Panc1 (cell line): ENCODE data around the gene DYNLT1. TPM values are rescaled to one million over a fixed set of nuclear protein-coding genes. Genes with fewer than 3 reads are reported as not detected.
"Not testable (repeated sequence)": the region's sequence is repeated elsewhere in the genome, so short reads cannot be mapped to it uniquely, and the experiment has no call there.

Experiments
- ATAC-seq: fragments of 200-7000 bp; cut with Tn5 transposase; 2 replicates; pipeline ENCODE4 v1.9.1; 2020; ENCODE audit warnings: mild to moderate bottlenecking, moderate library complexity
- BruUV-seq: library from RNA; stranded (reverse); fragments of 400-500 nt; replicated peaks from 2 replicates; lab custom pipeline; 2021; lab: Mats Ljungman, UMichigan
- CTCF ChIA-PET: fragments of 300-600 bp; sonication (Branson Sonifier 250); formaldehyde crosslinking; loops from one replicate; lab custom pipeline; 2022; ENCODE audit warnings: antibody characterized with exemption; lab: Charles Lee
- POLR2A ChIA-PET: fragments of 300-600 bp; sonication (Branson Sonifier 250); formaldehyde crosslinking; loops from one replicate; lab custom pipeline; 2022; ENCODE audit warnings: antibody characterized with exemption; lab: Charles Lee
- DNase-seq: peaks from one replicate; pipeline ENCODE4 v3.0.0-alpha.2; 2010; ENCODE audit warnings: low read depth, low spot score
- H3K27ac ChIP-seq: 2 replicates; pipeline ENCODE4 v1.5.1; 2011; ENCODE audit warnings: mild to moderate bottlenecking, low read length, inconsistent platforms
- H3K27me3 ChIP-seq: fragments of 200-500 bp; sonication (Bioruptor generic); 2 replicates; pipeline ENCODE4 v1.6.0; 2014; ENCODE audit warnings: low read length, inconsistent platforms; ENCODE audit not compliant: control insufficient read depth, insufficient read depth
- H3K36me3 ChIP-seq: fragments of 200-500 bp; sonication (Bioruptor generic); 2 replicates; pipeline ENCODE4 v1.5.1; 2014; ENCODE audit warnings: inconsistent platforms, mild to moderate bottlenecking, low read length, moderate library complexity; ENCODE audit not compliant: control insufficient read depth, insufficient read depth
- H3K4me1 ChIP-seq: 2 replicates; pipeline ENCODE4 v1.5.1; 2011; ENCODE audit warnings: inconsistent platforms, mild to moderate bottlenecking, low read length, moderate library complexity; ENCODE audit not compliant: control insufficient read depth, insufficient read depth
- H3K4me3 ChIP-seq, 2 experiments: 2 replicates each; pipeline ENCODE4 v1.5.1; 2011 to 2012; ENCODE audit warnings: low read depth in 2 of 2, low read length in 2 of 2, mild to moderate bottlenecking in 2 of 2, inconsistent platforms in 1 of 2, moderate library complexity in 1 of 2
- H3K9me3 ChIP-seq: fragments of 200-500 bp; sonication (Bioruptor generic); 2 replicates; pipeline ENCODE4 v1.5.1; 2014; ENCODE audit warnings: low read depth, mild to moderate bottlenecking, inconsistent platforms, low read length, moderate library complexity; ENCODE audit not compliant: control insufficient read depth, insufficient read depth
- CTCF ChIP-seq: fragments of 450-650 bp; IDR thresholded peaks from 2 replicates; pipeline ENCODE4 v1.5.1; 2017; ENCODE audit warnings: mild to moderate bottlenecking
- POLR2AphosphoS5 ChIP-seq: IDR thresholded peaks from 2 replicates; pipeline ENCODE4 v1.6.1; 2012; ENCODE audit warnings: mild to moderate bottlenecking, low read depth, low read length, moderate library complexity
- REST ChIP-seq, 2 experiments: IDR thresholded peaks; 2 replicates each; pipeline ENCODE4 v1.6.1; 2011 to 2012; ENCODE audit warnings: low read depth in 2 of 2, control low read depth in 1 of 2, low read length in 1 of 2, mild to moderate bottlenecking in 1 of 2, moderate library complexity in 1 of 2; ENCODE audit not compliant: insufficient read depth in 1 of 2
- SIN3A ChIP-seq: IDR thresholded peaks from 2 replicates; pipeline ENCODE4 v1.6.1; 2012; ENCODE audit warnings: low read depth, mild to moderate bottlenecking, low read length, moderate library complexity, borderline replicate concordance; ENCODE audit not compliant: insufficient read depth
- TCF7L2 ChIP-seq: IDR thresholded peaks from 2 replicates; pipeline ENCODE4 v1.6.1; 2011; ENCODE audit warnings: mild to moderate bottlenecking, low read depth, low read length, inconsistent platforms
- in situ Hi-C: cut with HindIII; loops from 2 replicates; pipeline ENCODE4 v1.10.0; 2016; ENCODE audit warnings: low sequenced_read_pairs, low pct_unique_long_range_greater_than_20kb
- intact Hi-C: fragments of 100-400 bp; cut with micrococcal nuclease; formaldehyde crosslinking; loops from one replicate; pipeline ENCODE4 v1.10.0; 2022; ENCODE audit not compliant: unreplicated experiment
- total RNA-seq: library from RNA; stranded (reverse); gene quantifications from one replicate; pipeline ENCODE4 v1.2.1, GENCODE V29; 2021; ENCODE audit not compliant: unreplicated experiment

Gene DYNLT1
- total RNA-seq, 1 experiment from 2014 or later: 137 TPM

GRCh38 chr6:158633127-158633526, 11.4 kb downstream of the DYNLT1 start:
- in situ Hi-C loops (no loop called here), intact Hi-C loops (no loop called here)
- ATAC-seq (no peak), DNase-seq (no peak)
- no peaks in the 10 kb centered on the region for H3K9me3 ChIP-seq
- no peaks in the 10 kb centered on the region for H3K4me1 ChIP-seq
- TF ChIP-seq POLR2AphosphoS5: no peak
- no peak for TF ChIP-seq CTCF
- no peak for TF ChIP-seq TCF7L2
- no peak for TF ChIP-seq SIN3A
- no peak for TF ChIP-seq REST (IDR thresholded peaks at IDR 0.05; ENCODE audit: insufficient read depth in 1 of 2, low read depth in 2 of 2, low read length in 1 of 2)
- H3K36me3 ChIP-seq: peaks cover 21% of the 10 kb centered on the region
- BruUV-seq: TSS peak; percentile 71
- H3K4me3 ChIP-seq: no peak overlapping the region
- no peaks in the 10 kb centered on the region for H3K27me3 ChIP-seq
- ChIA-PET POLR2A (no interaction called here), CTCF (no interaction called here)
- H3K27ac ChIP-seq: no peak overlapping the region

GRCh38 chr6:158632538-158633119, 11.9 kb downstream of the DYNLT1 start:
- CTCF ChIA-PET, H3K9me3 ChIP-seq, H3K27ac ChIP-seq, BruUV-seq, H3K27me3 ChIP-seq, H3K4me3 ChIP-seq, in situ Hi-C loops, ATAC-seq, DNase-seq, H3K4me1 ChIP-seq, POLR2A ChIA-PET, intact Hi-C loops: not testable (repeated sequence)
- peaks cover 21% of the 10 kb centered on the region for H3K36me3 ChIP-seq

GRCh38 chr6:158631678-158632537, 12.6 kb downstream of the DYNLT1 start:
- intact Hi-C loops: no loop called here
- Histone ChIP-seq H3K27ac (no peak overlapping the region), H3K9me3 (no peaks in the 10 kb centered on the region), H3K27me3 (no peaks in the 10 kb centered on the region), H3K4me3 (no peak overlapping the region), H3K36me3 (peaks cover 21% of the 10 kb centered on the region), H3K4me1 (no peaks in the 10 kb centered on the region)
- in situ Hi-C loops: no loop called here
- BruUV-seq: no TSS peak
- TF ChIP-seq TCF7L2 (no peak), POLR2AphosphoS5 (no peak), CTCF (no peak), SIN3A (no peak)
- ChIA-PET POLR2A (no interaction called here), CTCF (no interaction called here)
- DNase-seq: no peak
- ATAC-seq: peak; percentile 36
